HK-2 (cell line): ENCODE data around the gene SMYD5.
"Not testable (repeated sequence)": the region's sequence is repeated elsewhere in the genome, so short reads cannot be mapped to it uniquely, and the experiment has no call there.

Source experiments
- DNase-seq: peaks from one replicate; pipeline ENCODE4 v3.0.0-alpha.2; 2018; ENCODE audit not compliant: unreplicated experiment

The SMYD5 gene

GRCh38 chr2:73259704-73260337 is 45.8 kb downstream of the SMYD5 start:
- no peak for DNase-seq

GRCh38 chr2:73260338-73260984 is 46.4 kb downstream of the SMYD5 start:
- DNase-seq: no peak

DNA sequence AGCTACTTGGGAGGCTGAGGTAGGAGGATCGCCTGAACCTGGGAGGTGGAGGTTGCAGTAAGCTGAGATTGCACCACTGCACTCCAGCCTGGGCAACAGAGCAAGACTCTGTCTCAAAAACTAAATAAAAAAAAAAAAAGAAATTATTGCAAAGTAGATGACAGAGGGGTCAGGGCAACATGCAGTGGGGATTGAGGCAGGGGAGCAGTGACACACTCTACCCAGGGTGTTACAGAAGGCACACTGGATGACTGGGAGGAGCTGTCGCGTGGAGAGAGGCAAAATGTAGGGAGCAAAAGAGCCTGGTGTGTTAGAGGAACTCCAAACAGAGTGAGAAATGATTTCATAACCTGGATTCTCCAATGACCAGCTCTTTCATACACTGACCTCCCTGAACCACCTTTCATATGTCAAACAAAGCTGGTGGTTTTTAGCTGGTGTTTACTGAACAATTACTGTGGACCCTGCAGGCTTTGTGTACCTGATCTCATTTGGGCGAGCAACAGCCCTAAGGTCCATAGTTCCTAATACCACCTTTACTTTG is 48.1 kb downstream of the SMYD5 start:
- DNase-seq: no peak

DNA sequence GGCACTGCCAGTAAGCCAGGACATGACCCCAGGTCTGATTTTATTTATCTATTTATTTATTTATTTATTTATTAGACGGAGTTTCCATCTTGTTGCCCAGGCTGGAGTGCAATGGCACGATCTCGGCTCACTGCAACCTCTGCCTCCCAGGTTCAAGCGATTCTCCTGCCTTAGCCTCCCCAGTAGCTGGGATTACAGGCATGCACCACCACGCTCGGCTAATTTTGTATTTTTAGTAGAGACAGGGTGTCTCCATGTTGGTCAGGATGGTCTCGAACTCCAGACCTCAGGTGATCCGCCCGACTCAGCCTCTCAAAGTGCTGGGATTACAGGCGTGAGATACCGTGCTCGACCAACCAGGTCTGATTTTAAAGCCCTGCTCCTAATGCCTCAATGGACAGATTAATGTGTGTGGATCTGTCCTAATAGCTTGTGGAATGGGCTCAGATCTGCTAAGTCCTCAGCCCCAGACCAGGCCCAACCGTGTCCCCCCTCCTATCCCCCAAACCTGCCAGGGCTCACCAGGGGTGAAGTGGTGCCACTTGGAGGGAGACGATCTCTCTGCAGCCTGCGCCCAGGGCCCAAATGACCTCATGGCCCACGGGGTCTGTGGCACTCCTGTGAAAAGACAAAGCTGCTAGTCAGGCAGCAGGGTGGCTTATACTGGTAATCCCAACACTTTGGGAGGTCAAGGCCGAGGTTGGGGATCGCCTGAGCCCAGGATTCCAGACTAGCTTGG is 48.8 kb downstream of the SMYD5 start:
- not testable (repeated sequence) for DNase-seq

DNA sequence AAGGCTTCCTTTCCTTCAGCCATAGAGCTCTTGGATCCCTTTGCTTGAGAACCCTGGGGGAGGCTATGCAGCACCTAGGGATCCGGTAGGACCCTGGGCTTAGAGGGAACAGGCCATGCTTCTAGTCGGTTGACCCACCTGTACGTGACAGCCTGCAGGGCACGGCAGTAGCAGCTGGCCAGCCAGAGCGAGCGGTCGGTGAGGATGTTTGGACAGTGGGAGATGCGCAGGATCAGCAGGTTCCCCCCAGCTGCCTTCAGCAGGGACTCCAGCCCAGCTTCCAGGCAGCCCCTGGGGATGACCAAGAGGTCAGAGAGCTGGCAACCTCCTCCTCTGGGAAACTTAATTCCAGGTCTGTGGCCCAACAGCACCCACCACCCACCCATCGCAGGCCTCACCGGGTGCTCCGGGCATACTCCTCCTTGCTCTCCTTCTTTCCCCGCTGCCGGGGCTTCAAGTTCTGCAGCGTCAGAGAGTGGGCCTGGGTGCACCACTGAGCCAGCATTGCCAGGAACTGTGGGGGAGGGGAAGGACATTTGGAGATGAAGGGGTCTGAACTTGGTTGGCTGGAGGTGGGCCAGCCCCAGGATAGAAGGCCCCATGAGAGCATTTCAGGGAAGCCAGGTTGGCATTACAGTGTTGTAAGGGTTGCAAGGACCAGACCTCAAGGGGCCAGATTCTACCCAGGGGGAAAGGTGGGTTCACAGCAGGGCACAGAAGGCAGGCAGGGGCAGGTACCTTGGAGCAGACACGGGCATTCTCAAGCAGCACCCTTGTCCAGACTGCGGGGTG is 49.7 kb downstream of the SMYD5 start:
- DNase-seq: no peak

DNA sequence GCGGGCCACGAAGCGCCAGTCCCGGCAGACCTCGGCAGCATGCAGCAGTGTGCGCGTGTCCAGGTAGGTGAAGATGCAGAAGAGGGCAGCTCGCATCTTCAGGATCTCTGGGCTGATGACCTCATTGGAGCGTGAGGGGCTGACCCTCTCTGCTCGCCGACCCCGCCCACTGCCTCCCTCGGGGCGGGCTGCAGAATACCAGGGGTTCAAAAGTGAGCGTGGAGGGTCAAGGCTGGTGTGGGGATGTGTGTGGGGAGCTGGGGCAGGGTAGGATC is 50.2 kb downstream of the SMYD5 start:
- DNase-seq: no peak

DNA sequence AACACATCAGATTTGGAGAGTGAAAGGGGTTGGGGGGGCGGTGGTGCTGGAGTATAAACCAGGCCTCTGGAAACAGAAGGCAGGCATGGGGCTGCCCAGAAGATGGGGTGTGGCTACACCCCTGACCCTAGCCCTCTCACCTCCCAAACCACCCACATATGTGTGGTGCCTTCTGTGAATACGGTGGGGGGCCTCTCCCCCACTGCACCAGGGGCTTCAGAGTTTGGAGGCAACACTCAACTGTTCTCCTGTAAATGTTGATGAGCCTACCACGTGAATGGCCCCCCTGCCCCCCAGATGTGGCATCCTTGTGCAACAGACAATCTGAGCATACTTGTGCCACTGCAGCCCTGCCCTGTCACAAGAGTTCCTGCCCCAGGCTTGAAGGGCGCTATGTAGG is 50.7 kb downstream of the SMYD5 start:
- DNase-seq: no peak

DNA sequence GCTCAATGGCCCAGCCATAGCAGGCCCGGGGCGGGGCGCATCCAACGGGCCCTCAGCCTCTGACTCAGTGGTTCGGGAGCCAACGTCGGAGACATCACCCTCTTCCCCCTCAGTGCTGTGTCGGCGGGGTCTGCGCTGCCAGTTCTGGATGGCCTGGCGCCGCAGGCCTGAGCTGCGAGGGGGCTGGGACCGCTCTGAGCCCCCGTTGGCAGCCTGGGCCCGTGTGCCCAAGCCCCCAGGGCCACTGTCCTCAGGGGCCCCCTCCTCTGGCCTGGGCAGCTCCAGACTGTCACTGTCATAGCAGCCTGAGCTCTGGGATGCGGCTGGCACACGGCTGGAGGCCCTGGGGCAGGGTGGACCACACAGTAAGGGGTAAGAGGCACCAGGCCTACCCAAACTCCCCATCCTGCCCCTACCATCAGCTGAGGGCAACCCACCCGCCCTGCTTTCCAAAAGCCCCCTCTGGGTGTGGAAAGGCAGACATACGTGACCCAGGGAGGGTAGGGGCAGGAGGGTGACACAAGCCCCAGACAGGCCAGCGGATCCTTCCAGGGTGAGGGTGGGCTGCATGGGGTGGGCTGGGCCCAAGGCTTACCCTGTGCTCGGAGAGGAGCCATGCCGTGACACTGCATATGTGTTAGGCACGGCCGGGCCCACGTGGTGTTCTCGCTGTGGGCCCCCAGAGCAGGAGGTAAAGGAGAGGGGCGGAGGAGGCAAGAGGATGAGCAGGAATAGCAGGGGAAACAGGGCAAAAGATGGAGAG is 51.4 kb downstream of the SMYD5 start:
- no peak for DNase-seq

DNA sequence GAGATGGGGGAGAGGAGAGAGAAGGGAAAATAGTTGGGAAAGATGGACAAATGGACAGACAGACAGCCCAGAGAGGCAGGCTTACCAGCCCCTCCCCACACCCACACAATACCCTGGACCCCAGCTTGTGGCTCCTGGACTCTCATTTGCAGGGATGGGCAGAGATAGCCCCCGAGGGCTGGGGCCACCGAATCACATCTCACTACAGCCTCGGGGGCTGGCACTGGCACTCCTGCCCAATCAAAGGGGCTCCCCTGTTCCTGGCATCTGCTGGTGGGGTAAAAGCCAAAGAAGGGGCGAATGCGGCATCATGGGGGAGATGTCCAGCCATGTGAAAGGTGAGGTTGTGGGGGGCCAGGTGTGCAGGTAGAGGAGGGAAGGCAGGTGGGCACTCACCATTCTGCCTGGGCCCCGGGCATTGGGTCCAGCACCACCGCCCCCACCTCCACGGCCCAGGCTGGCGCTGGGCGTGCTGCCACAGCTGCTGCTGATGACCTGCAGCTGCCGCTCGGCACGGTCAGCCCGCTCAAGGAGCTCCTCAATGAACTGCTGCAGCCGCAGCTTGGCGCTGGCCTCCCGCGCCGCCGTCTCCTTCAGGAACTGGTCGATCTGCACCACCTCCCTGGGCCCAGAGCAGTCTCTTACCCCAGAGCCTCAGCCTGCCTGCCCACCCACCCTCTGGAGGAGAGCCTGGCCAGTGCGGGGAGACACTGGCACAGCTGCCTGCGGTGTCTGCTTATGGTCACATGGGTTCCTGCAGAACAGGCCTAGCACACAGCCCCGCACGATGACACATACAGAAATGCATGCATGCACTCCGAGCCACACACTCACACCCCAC is 52.2 kb downstream of the SMYD5 start:
- DNase-seq: no peak

DNA sequence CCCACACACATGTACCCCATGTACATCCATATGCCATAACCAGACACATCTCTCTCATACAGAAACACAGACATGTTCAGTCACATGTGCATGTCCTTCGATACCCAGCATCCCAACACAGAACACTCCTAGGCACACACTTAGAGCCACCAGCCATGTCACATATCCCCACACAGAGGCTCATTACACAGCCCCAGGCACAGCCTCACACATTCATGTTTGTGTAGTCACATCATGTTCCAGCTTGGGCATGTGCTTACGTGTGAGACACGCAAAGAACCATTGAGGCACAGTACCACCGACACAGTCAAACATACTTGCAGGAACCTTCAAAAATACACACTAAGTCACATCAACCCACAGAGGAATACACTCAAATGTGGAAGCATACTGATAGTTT is 53.0 kb downstream of the SMYD5 start:
- no peak for DNase-seq

GRCh38 chr2:73268366-73268829 is 54.4 kb downstream of the SMYD5 start:
- DNase-seq: no peak

DNA sequence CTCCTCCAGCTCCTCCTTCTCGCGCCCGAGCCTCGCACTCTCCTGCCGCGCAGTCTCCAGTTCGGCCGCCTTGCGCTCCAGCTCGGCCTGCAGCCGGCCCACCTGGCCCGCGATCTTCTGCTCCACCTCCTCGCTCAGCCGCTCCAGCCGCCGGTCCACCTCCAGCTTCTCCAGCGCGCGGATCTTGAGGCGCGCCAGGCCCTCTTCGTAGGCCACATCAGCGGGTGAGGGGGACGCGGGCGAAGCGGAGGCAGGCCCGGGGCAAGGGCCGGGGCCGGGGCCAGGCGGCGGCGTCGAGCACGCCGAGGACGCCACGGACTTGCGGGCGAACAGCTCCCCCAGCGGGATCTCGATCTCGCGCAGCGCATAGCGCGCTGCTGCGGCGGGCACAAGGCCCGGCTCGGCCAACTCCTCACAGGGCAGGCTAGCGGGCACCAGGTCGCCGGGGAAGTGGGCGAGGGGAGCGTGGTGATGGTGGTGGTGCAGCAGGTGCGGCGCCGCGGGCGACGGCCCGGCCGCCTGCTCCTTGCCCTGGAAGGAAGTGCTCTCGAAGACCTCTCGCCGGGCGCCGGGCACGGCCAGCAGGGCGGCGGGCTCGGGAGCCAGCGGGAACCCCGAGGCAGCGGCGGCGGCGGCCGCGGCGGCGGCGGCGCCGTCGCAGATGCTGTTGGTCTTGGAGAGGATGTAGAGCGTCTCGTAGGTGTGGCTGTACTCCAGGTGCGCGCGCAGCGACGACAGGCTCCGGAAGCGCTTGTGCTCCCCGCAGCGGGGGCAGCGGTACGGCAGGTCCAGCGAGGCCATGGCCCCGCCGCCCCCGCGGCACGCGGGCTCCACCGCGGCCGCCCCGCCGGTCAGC is 55.0 kb downstream of the SMYD5 start:
- no peak for DNase-seq

DNA sequence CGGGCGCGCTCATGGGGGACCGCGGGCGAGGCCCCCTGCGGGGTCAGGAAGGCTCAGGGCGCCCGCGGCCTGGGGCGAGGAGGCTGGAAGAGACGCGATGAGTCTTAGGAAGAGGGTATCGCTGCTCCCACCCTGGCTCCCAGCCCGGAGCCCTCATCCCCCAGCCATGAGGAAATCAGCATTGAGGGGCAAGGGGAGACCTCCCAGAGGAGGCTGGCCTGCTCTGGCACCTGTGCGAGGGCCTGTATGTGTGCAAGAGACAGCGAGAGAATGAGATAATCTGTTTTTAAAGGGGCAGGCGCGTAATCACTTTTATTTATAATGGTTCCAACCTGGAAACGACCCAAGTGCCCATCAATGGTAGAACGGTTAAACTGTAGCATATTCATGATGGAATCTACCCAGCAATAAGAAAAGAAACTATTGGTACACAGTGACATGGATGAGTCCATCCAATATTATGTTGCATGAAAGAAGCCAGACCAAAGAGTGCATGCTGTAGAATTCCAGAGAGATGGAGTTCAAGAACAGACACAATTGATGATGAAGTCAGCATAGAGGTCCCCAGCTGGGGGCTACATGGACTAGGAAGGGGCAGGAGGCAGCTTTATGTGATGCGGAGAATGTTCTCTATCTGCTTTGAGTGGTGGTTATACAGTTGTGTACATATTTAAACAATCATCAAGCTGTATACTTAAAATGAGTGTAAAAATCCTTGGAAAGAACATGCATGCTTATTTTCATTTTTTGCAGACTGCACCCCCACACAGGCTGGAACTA is 55.8 kb downstream of the SMYD5 start:
- DNase-seq: no peak

DNA sequence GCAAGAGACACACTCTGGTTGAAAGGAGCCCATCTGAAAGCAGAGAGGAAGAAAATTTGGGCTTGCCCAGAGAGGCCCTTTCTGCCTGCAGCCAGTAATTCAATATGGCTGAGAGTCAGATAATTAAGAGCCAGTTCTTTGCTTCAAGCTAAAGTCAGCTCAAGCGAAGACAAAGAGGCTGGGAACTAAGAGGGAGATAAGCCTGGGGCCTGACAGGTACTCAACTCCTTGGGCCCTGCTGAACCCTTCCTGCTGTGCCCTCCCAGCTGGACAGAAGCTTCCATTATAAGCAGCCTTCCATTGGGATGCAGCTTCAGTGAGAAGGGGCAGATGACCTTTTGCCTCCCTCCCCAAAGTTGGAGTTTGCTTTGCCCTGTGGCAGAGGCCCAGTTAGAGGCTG is 58.2 kb downstream of the SMYD5 start:
- DNase-seq: no peak
